Mucosa of gallbladder (tissue), 1 donor: ENCODE data around the gene EGFL6. TPM values are rescaled to one million over a fixed set of nuclear protein-coding genes. Genes with fewer than 3 reads are reported as not detected.
"Not testable (repeated sequence)": the region's sequence is repeated elsewhere in the genome, so short reads cannot be mapped to it uniquely, and the experiment has no call there.

Experiments
- DNase-seq: peaks from one replicate; pipeline ENCODE4 v3.0.0-alpha.2; 2020; ENCODE audit warnings: low spot score
- total RNA-seq: library from RNA; stranded (reverse); gene quantifications from one replicate; pipeline ENCODE4 v1.2.1, GENCODE V29; 2021
- donor health status: DM: no; HTN: no; CAD: no.

The EGFL6 gene
- total RNA-seq, 1 donor from 2014 or later = 3.6 TPM

GRCh38 chrX:13652850-13653693, 83.7 kb downstream of the EGFL6 start, which contains the start of gene TCEANC:
Gene TCEANC (plus strand): TSS chrX:13653141. CDS start chrX:13662509, 9,368 bp downstream.
- peak; percentile 98 for DNase-seq

GRCh38 chrX:13654116-13654515, 84.7 kb downstream of the EGFL6 start:
- DNase-seq = no peak

- DNase-seq = no peak
Observed at GRCh38 chrX:13655674-13656073, 86.3 kb downstream of the EGFL6 start.

- DNase-seq = no peak
Observed at GRCh38 chrX:13658602-13659001, 89.2 kb downstream of the EGFL6 start.

- DNase-seq = no peak
Observed at GRCh38 chrX:13659063-13659462, 89.7 kb downstream of the EGFL6 start.

GRCh38 chrX:13661735-13662288, 92.4 kb downstream of the EGFL6 start:
- no peak for DNase-seq

- DNase-seq = peak; percentile 20
Observed at GRCh38 chrX:13662355-13662791, 93.0 kb downstream of the EGFL6 start.

GRCh38 chrX:13664020-13664419, 94.6 kb downstream of the EGFL6 start:
- DNase-seq = no peak

GRCh38 chrX:13666836-13667235, 97.4 kb downstream of the EGFL6 start:
- DNase-seq = no peak

- DNase-seq = no peak
Observed at GRCh38 chrX:13667919-13668318, 98.5 kb downstream of the EGFL6 start.

GRCh38 chrX:13669246-13669737, 99.9 kb downstream of the EGFL6 start:
- DNase-seq = peak; percentile 83

- not testable (repeated sequence) for DNase-seq
Observed at GRCh38 chrX:13669755-13670154, 100.4 kb downstream of the EGFL6 start.

GRCh38 chrX:13670197-13670596, 100.8 kb downstream of the EGFL6 start:
- DNase-seq = no peak

- no peak for DNase-seq
Observed at GRCh38 chrX:13673016-13673415, 103.6 kb downstream of the EGFL6 start.

- DNase-seq = no peak
Observed at GRCh38 chrX:13676885-13677284, 107.5 kb downstream of the EGFL6 start.

GRCh38 chrX:13679700-13680099, 110.3 kb downstream of the EGFL6 start:
- DNase-seq = not testable (repeated sequence)

GRCh38 chrX:13681595-13681994, 112.2 kb downstream of the EGFL6 start:
- DNase-seq = no peak

Other genes with a start within 250 kb of the EGFL6 start
- gene ATXN3L, start 249.5 kb upstream of the EGFL6 start, total RNA-seq = not detected
- gene TCEANC, start 83.5 kb downstream of the EGFL6 start, total RNA-seq = 4.0 TPM
- gene RAB9A, start 119.5 kb downstream of the EGFL6 start, total RNA-seq = 32.2 TPM
- 25.1 TPM for gene TRAPPC2, start 165.0 kb downstream of the EGFL6 start, total RNA-seq
- gene OFD1, start 165.1 kb downstream of the EGFL6 start, total RNA-seq = 33.2 TPM
- 6.8 TPM for gene GPM6B, start 247.5 kb downstream of the EGFL6 start, total RNA-seq